LNCAP (cell line): ENCODE results near the gene SARDH.

Experiments used
- TF ChIP-seq, protein P1 (sequence below): fragments of 450-650 bp; IDR thresholded peaks from 2 replicates; pipeline ENCODE4 v1.5.1; 2017; ENCODE audit warnings: mild to moderate bottlenecking

The SARDH gene

DNA sequence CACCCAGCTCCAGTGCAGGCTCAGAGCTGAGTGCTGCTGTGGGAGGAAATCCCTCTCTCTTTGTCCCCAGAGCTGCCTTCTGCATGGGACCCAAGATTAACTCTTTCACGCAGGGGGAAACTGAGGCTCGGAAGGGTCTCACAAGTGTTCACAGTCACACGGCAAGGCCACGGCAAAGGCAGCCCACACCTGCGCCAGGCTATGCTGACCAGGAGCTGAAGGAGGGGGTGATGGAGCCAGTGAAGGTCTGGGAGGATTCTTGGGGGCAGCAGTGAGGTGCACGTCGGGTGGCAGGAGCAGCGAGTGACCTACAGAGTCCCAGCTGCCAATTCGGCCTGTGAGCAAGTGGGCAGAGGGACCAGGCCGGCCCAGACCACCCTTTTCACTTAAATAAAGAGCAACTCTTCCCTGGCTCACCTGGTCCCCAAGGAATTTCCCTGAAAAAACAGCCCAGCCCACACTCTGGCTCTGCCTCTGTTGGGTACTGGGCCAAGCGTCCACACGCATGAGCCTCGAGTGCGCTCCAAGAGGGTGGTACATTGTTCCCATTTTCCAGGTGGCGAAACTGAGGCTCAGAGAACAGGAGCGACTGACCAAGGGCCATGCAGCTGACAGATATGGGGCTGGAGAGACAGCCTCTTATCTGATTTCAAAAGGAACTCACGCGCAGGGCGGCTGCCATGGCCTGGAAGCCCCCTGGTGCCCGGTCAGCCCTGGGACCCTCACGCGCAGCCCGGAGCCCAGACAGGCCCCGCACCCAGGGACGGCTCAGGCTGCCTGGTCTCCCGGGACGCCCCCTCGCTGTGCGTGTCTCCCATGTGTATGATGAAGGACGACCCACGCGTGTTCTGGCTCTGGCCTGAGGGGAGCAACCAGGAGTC, 28.2 kb downstream of the SARDH start:
- TF ChIP-seq, protein P1, sequence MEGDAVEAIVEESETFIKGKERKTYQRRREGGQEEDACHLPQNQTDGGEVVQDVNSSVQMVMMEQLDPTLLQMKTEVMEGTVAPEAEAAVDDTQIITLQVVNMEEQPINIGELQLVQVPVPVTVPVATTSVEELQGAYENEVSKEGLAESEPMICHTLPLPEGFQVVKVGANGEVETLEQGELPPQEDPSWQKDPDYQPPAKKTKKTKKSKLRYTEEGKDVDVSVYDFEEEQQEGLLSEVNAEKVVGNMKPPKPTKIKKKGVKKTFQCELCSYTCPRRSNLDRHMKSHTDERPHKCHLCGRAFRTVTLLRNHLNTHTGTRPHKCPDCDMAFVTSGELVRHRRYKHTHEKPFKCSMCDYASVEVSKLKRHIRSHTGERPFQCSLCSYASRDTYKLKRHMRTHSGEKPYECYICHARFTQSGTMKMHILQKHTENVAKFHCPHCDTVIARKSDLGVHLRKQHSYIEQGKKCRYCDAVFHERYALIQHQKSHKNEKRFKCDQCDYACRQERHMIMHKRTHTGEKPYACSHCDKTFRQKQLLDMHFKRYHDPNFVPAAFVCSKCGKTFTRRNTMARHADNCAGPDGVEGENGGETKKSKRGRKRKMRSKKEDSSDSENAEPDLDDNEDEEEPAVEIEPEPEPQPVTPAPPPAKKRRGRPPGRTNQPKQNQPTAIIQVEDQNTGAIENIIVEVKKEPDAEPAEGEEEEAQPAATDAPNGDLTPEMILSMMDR, result no peak

DNA sequence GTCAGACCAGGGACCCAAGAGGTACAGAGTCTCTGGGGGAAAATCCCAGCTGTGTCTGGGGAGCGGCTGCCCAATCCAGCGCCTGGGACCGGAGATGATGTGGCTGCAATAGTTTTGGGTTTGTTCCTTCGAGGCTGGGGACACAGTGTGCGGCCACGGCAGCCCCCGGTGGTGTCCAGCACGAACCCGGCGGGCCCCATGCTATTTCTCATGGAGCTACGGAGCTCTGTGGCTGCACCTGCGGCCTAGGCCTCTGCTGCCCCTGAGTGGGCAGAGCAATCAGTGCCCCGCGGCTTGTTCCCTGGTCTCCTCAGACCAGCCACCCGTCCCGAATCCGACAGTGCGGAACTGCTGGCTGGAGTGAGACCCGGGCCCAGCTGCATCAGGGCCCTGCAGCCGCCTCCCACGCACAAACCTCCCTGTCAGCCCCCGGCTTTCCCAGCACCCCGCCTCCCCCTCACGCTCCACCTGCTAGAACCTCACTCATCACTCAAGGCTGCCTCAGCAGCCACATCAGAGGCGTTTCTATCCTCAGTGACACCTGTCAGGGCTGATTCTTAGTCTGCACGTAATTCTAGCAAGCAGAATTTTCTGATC, 29.0 kb downstream of the SARDH start:
- TF ChIP-seq, protein P1, result no peak

DNA sequence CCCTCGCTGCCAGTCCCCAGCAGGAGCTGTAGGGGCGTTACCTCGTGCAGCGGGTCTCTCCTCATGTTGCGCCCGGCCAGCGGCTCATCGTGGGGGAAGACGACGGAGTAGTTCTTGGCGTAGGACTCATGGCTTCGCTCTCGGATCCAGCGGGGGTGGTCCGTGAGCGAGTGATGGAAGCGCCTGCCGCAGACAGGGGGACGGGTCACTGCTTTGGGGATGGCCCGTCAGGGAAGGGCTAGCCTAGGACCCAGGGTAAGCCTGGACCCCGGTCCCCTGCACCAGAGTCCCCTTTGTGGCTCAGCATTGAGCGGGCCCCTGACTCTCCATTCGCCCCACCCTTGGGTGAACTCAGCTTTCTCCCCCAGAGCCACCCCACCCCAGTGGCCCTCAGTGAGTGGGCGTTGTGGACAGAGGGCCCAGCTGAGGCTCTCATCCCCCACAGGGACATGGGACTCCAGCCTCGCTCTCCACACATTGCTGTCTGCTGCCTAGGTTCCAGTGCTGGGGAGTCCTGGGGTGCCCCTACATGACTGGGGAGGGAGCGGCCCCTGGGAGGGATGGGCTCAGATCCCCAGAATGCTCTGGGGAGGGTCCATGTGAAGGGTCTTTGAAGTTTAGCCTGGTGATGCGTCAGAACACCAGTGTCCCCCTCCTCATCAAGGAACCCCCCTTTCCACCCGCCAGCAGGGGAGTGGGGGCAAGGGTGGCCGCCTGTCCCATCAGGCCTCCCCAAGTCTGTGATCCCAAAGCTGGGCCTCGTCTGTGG, 29.7 kb downstream of the SARDH start:
- TF ChIP-seq, protein P1, result no peak

DNA sequence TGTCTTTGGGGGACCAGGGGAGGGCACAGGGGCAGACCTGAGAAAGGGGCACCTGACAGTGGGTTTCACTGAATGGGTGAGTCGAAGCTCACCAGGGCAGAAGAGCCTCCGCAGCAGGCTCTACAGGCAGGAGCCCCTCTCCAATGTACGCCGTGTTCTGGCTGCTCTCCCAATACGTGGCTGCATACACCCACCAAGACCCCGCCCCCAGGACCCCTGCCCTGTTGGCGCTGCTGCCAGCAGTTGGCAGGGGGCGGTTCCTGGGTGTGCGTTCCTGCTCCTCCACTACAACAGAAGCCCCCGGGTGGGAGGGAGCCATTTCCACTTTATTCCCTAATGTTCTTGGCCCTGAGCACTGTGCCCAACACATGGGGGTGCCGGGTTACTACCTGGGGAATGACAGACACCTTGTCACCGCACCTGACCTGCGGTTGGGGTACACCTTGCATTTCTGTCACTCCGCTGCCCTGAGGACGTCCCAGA, 30.3 kb downstream of the SARDH start:
- TF ChIP-seq, protein P1, result no peak

DNA sequence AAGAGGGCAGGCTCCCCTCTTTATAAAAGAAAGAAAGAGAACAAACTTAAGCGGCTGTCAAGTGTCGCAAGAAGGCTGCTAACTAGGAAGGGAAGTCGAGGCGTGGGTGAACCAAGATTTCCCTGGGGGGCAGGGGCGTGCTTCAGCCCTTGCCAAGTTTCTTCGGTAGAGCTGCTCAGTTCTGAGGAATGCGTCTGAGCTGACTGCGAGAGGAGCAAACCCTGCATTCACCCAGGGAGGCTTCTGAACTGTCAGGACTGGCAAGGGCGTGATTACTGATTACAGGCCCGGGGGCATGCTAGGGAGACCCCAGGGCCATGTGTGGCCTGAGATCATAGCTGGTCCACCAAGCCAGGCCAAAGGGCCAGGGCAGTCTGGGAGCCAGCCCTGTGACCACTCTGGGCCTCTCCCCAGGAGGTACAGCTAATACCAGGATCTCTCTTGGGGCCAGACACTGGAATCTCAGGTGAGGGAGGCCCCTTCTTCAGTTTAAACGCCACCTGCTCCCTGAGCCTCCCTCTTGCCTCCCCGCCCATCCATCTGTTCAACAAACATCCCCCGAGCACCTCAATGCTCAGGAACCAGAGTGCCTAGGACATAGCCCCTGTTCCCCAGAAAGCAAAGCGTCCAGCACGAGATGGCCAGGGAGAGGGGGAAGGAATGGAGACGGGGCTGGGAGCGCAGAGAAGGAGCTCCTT, 30.9 kb downstream of the SARDH start:
- TF ChIP-seq, protein P1, result no peak

DNA sequence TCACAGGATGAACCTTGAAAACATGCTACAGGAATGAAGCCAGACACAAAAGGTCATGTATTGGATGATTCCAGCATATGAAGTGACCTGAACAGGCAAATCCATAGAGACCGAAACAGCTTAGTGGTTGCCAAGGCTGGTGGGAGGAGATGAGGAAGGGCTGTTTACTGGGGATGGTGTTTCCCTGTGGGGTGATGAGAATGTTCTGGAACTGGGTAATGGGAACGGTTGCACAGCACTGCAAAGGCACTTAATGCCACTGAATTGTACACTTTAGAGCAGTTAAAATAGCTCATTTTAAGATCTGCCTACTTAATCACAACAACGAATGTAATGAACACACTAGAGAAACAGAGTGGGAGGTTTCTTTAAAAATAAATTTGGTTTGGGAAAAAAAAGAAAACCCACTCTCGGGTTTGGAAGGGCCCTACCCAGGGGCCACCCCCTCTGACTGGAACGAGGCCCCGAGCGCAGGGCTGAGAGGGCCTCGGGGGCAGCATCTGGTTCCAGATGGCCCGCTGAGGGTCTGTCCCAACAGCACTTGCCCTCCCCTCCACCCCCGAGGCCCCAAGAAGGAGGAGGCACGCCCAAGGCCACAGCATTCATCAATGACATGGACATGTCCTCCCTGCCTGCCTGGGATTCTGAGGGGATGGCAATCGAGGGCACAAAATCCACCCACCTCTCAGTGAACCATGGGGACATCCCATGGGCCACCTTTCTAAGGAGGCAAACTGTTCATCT, 31.7 kb downstream of the SARDH start:
- TF ChIP-seq, protein P1, result no peak
